Mesenchymal stem cell (in vitro differentiated cells and primary cell): ENCODE results near the gene DIP2C.

Experiments used
- DNase-seq: peaks from one replicate; pipeline ENCODE4 v3.0.0-alpha.2; 2013
- H2AFZ ChIP-seq: one replicate; pipeline ENCODE4 v1.6.1; 2013; ENCODE audit warnings: low read depth, mild to moderate bottlenecking, control low read depth, inconsistent platforms, low read length, moderate library complexity
- H2AK5ac ChIP-seq: 2 replicates; pipeline ENCODE4 v1.6.1; 2013; ENCODE audit warnings: low read length, moderate library complexity, mild to moderate bottlenecking, inconsistent platforms; ENCODE audit not compliant: severe bottlenecking
- H2BK120ac ChIP-seq: one replicate; pipeline ENCODE4 v1.6.1; 2013; ENCODE audit warnings: low read depth, mild to moderate bottlenecking, inconsistent platforms, low read length, moderate library complexity
- H2BK12ac ChIP-seq, 2 experiments: one replicate each; pipeline ENCODE4 v1.6.1; 2013; ENCODE audit warnings: inconsistent platforms in 2 of 2, low read length in 2 of 2, mild to moderate bottlenecking in 2 of 2, moderate library complexity in 2 of 2, control low read depth in 1 of 2
- H2BK15ac ChIP-seq: one replicate; pipeline ENCODE4 v1.6.1; 2013; ENCODE audit warnings: mild to moderate bottlenecking, low read depth, inconsistent platforms; ENCODE audit not compliant: poor library complexity, severe bottlenecking
- H2BK5ac ChIP-seq: 2 replicates; pipeline ENCODE4 v1.6.1; 2013; ENCODE audit warnings: low read depth, mild to moderate bottlenecking, low read length, control low read depth, inconsistent platforms; ENCODE audit not compliant: poor library complexity, severe bottlenecking
- H3K14ac ChIP-seq, 2 experiments: one replicate each; pipeline ENCODE4 v1.6.1; 2013; ENCODE audit warnings: inconsistent platforms in 2 of 2, low read length in 2 of 2, control low read depth in 1 of 2, mild to moderate bottlenecking in 1 of 2, moderate library complexity in 1 of 2
- H3K18ac ChIP-seq, 2 experiments: one replicate each; pipeline ENCODE4 v1.6.1; 2013; ENCODE audit warnings: inconsistent platforms in 2 of 2, low read length in 2 of 2, control low read depth in 1 of 2, low read depth in 1 of 2, mild to moderate bottlenecking in 1 of 2
- H3K23ac ChIP-seq, 2 experiments: one replicate each; pipeline ENCODE4 v1.6.1; 2013; ENCODE audit warnings: inconsistent platforms in 2 of 2, low read length in 2 of 2, mild to moderate bottlenecking in 2 of 2, moderate library complexity in 2 of 2, control low read depth in 1 of 2
- H3K27ac ChIP-seq: 2 replicates; pipeline ENCODE4 v1.5.1; 2013; ENCODE audit warnings: mild to moderate bottlenecking, moderate library complexity, low read length, control low read depth, inconsistent platforms; ENCODE audit not compliant: poor library complexity, severe bottlenecking
- H3K27me3 ChIP-seq, 2 experiments: 2 replicates each; pipeline versions ENCODE4 v1.6.1 to v1.7.0; 2013; ENCODE audit warnings: low read length in 2 of 2, mild to moderate bottlenecking in 2 of 2, moderate library complexity in 2 of 2, control low read depth in 1 of 2, inconsistent platforms in 1 of 2; ENCODE audit not compliant: control insufficient read depth in 1 of 2, insufficient read depth in 1 of 2
- H3K36me3 ChIP-seq, 2 experiments: 2 replicates each; pipeline versions ENCODE4 v1.6.1 to v1.7.0; 2013; ENCODE audit warnings: low read length in 2 of 2, control low read depth in 1 of 2, inconsistent platforms in 1 of 2, low read depth in 1 of 2, mild to moderate bottlenecking in 1 of 2; ENCODE audit not compliant: insufficient read depth in 2 of 2, control insufficient read depth in 1 of 2
- H3K4ac ChIP-seq, 2 experiments: one replicate each; pipeline ENCODE4 v1.6.1; 2013; ENCODE audit warnings: inconsistent platforms in 2 of 2, low read length in 2 of 2, mild to moderate bottlenecking in 2 of 2, moderate library complexity in 2 of 2, control low read depth in 1 of 2, low read depth in 1 of 2
- H3K4me1 ChIP-seq: 2 replicates; pipeline ENCODE4 v1.6.1; 2013; ENCODE audit warnings: low read depth, low read length, control low read depth; ENCODE audit not compliant: control insufficient read depth, insufficient read depth
- H3K4me2 ChIP-seq: 2 replicates; pipeline ENCODE4 v1.6.1; 2013; ENCODE audit warnings: low read length, mild to moderate bottlenecking, inconsistent platforms; ENCODE audit not compliant: poor library complexity, severe bottlenecking
- H3K4me3 ChIP-seq, 2 experiments: 2 replicates each; pipeline versions ENCODE4 v1.5.1 to v1.7.0; 2013; ENCODE audit warnings: low read length in 2 of 2, mild to moderate bottlenecking in 2 of 2, control low read depth in 1 of 2, low read depth in 1 of 2; ENCODE audit not compliant: insufficient read depth in 1 of 2
- H3K79me1 ChIP-seq: replicated peaks from 2 replicates; pipeline ENCODE4 v1.6.1; 2013; ENCODE audit warnings: mild to moderate bottlenecking, control low read depth, low read length, inconsistent platforms; ENCODE audit not compliant: poor library complexity, severe bottlenecking
- H3K9ac ChIP-seq: 2 replicates; pipeline ENCODE4 v1.7.0; 2013; ENCODE audit warnings: mild to moderate bottlenecking, low read length, moderate library complexity
- H3K9me3 ChIP-seq: 2 replicates; pipeline ENCODE4 v1.7.0; 2013; ENCODE audit warnings: mild to moderate bottlenecking, low read length; ENCODE audit not compliant: control insufficient read depth
- H4K8ac ChIP-seq: one replicate; pipeline ENCODE4 v1.6.1; 2013; ENCODE audit warnings: inconsistent platforms, mild to moderate bottlenecking, low read length, moderate library complexity
- H4K91ac ChIP-seq: one replicate; pipeline ENCODE4 v1.6.1; 2013; ENCODE audit warnings: mild to moderate bottlenecking, low read length, inconsistent platforms
- WGBS: methylation state at CpG from one replicate; pipeline ENCODE4 v1.1.7; 2013; ENCODE audit warnings: mixed read lengths; 5-methylcytosine and 5-hydroxymethylcytosine counted together

Gene DIP2C

DNA sequence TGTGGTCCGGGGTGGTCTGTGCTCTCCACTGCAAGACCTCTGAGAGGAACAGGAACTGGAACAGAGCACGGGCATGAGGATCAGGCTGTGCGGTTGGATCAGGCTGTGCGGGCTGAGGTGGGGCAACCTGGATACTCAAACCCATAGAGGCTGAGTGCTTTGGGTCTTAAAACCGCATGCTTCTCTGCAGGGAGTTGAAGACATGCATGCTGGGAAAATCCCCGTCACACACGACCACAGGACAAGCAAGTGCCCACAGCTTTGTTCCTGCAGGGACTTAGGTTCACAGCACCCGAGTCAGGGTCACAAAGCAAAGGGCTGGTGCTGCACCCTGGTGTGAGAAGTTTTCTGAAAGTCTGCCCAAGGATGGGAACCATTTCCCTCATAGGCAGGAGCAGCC, 333.0 kb downstream of the DIP2C start:
- Histone ChIP-seq H3K9ac (no peak overlapping the region), H3K4me1 (peaks cover 5% of the 10 kb centered on the region), H3K4me3 (no peak overlapping the region), H2BK15ac (no peak overlapping the region), H2BK12ac (no peak overlapping the region), H2AK5ac (no peak overlapping the region), H3K18ac (no peak overlapping the region), H3K36me3 (peaks cover 74 to 91% of the 10 kb centered on the region in 2 experiments), H2BK5ac (no peak overlapping the region), H3K9me3 (no peaks in the 10 kb centered on the region), H2BK120ac (no peak overlapping the region), H2AFZ (no peak overlapping the region), H3K4ac (no peak overlapping the region), H3K14ac (no peak overlapping the region), H3K23ac (no peak overlapping the region), H3K27ac (no peak overlapping the region), H4K8ac (no peak overlapping the region), H3K4me2 (no peak overlapping the region), H3K27me3 (no peaks in the 10 kb centered on the region), H3K79me1 (no peaks in the 10 kb centered on the region), H4K91ac (no peak overlapping the region)
- no peak for DNase-seq
- 95% methylated on average over 8 of the region's 8 CpGs for WGBS

DNA sequence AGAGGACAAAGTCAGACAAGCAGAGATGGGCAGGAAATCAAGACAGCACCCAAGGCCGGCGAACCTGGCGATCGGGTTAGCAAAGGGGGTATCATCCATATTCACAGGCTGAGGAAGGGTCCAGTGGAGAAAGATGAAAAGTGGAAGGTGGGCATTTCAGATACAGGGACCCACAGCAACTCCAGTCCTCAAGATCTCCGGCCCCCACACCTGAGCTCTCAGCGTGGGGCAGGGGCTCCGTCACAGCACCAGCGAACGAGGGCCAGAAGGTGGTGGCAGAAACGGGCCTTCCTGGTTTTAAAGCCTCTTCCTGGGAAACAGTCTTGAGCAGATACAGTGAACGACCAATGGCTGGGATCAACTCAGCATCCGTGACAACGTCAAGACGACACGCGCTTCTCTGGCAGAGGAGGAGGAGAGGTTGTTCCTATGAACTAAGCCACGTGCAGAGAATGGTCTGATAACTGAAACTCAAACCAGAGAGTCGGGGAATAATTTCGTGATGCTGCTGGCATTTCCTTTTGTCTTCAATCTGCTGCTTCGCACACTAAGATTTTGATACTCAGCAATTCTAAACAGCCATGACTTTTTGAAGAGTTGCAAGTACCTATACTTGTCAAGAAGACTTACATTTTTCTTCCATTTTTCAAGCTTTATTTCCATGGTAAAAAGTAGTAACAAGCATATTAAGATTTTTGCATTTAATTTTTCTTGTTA, 334.4 kb downstream of the DIP2C start:
- Histone ChIP-seq H3K4me2 (no peak overlapping the region), H3K4me1 (peaks cover 1% of the 10 kb centered on the region), H2AK5ac (no peak overlapping the region), H3K9ac (no peak overlapping the region), H3K27me3 (no peaks in the 10 kb centered on the region), H3K23ac (no peak overlapping the region), H3K36me3 (peaks cover 78 to 87% of the 10 kb centered on the region in 2 experiments), H3K4me3 (no peak overlapping the region), H3K4ac (no peak overlapping the region), H2BK12ac (no peak overlapping the region), H2BK15ac (no peak overlapping the region), H2BK120ac (no peak overlapping the region), H4K91ac (no peak overlapping the region), H3K18ac (no peak overlapping the region), H2BK5ac (no peak overlapping the region), H3K14ac (no peak overlapping the region), H3K27ac (no peak overlapping the region), H3K9me3 (no peaks in the 10 kb centered on the region), H3K79me1 (no peaks in the 10 kb centered on the region), H4K8ac (no peak overlapping the region), H2AFZ (no peak overlapping the region)
- DNase-seq = no peak
- 96% methylated on average over 20 of the region's 20 CpGs for WGBS

- Histone ChIP-seq H2AK5ac (no peak overlapping the region), H3K36me3 (peaks cover 78 to 86% of the 10 kb centered on the region in 2 experiments), H3K23ac (no peak overlapping the region), H3K27ac (no peak overlapping the region), H3K4me3 (no peak overlapping the region), H3K4me1 (peaks cover 1% of the 10 kb centered on the region), H3K9me3 (no peaks in the 10 kb centered on the region), H3K4me2 (no peak overlapping the region), H4K8ac (no peak overlapping the region), H2BK15ac (no peak overlapping the region), H4K91ac (no peak overlapping the region), H2BK120ac (no peak overlapping the region), H3K4ac (no peak overlapping the region), H3K14ac (no peak overlapping the region), H2BK5ac (no peak overlapping the region), H3K18ac (no peak overlapping the region), H3K9ac (no peak overlapping the region), H2BK12ac (no peak overlapping the region), H2AFZ (no peak overlapping the region), H3K79me1 (peaks cover 9% of the 10 kb centered on the region), H3K27me3 (no peaks in the 10 kb centered on the region)
- DNase-seq = no peak
- WGBS = 92% methylated on average over 21 of the region's 21 CpGs
Measured at GRCh38 chr10:352476-353235, 336.8 kb downstream of the DIP2C start.

- H2AFZ ChIP-seq = no peak overlapping the region
- WGBS = 98% methylated on average over 13 of the region's 13 CpGs
- H2BK5ac ChIP-seq = no peak overlapping the region
- no peak overlapping the region for H3K9ac ChIP-seq
- H3K14ac ChIP-seq = no peak overlapping the region
- H3K23ac ChIP-seq = no peak overlapping the region
- no peak overlapping the region for H2AK5ac ChIP-seq
- H3K27me3 ChIP-seq = no peaks in the 10 kb centered on the region
- H2BK15ac ChIP-seq = no peak overlapping the region
- H3K79me1 ChIP-seq = peaks cover 9% of the 10 kb centered on the region
- H3K4me2 ChIP-seq = no peak overlapping the region
- H2BK120ac ChIP-seq = no peak overlapping the region
- H4K8ac ChIP-seq = no peak overlapping the region
- peaks cover 1% of the 10 kb centered on the region for H3K4me1 ChIP-seq
- H4K91ac ChIP-seq = no peak overlapping the region
- H3K4me3 ChIP-seq = no peak overlapping the region
- H3K9me3 ChIP-seq = no peaks in the 10 kb centered on the region
- no peak overlapping the region for H3K18ac ChIP-seq
- H3K27ac ChIP-seq = no peak overlapping the region
- no peak for DNase-seq
- no peak overlapping the region for H2BK12ac ChIP-seq
- H3K4ac ChIP-seq = no peak overlapping the region
- peaks cover 71 to 78% of the 10 kb centered on the region in 2 experiments for H3K36me3 ChIP-seq
Measured at GRCh38 chr10:351770-352334, 337.6 kb downstream of the DIP2C start.
